PFSK-1 (cell line): Measurements from ENCODE around the gene EIF4E1B.

Experiments used
- FOXP2 ChIP-seq: optimal IDR thresholded peaks from 2 replicates; pipeline ENCODE3; 2011; ENCODE audit warnings: borderline replicate concordance, control low read depth, inconsistent platforms; ENCODE audit not compliant: insufficient read depth; ENCODE audit errors: extremely low read length, extremely low read depth
- POLR2AphosphoS5 ChIP-seq: IDR thresholded peaks from 2 replicates; pipeline ENCODE4 v1.6.1; 2012; ENCODE audit warnings: low read depth, mild to moderate bottlenecking, control low read depth, low read length, moderate library complexity
- SIN3A ChIP-seq: IDR thresholded peaks from 2 replicates; pipeline ENCODE4 v1.6.1; 2012; ENCODE audit warnings: mild to moderate bottlenecking, low read length, moderate library complexity, borderline replicate concordance; ENCODE audit not compliant: insufficient read depth
- TF ChIP-seq, protein P1 (sequence below), 2 experiments: IDR thresholded peaks; 2 replicates each; pipeline versions ENCODE4 v1.6.1 to v1.8.0; 2011 to 2012; ENCODE audit warnings: low read depth in 2 of 2, low read length in 2 of 2, control low read depth in 1 of 2, inconsistent platforms in 1 of 2, mild to moderate bottlenecking in 1 of 2, moderate library complexity in 1 of 2; ENCODE audit not compliant: insufficient read depth in 1 of 2

DNA sequence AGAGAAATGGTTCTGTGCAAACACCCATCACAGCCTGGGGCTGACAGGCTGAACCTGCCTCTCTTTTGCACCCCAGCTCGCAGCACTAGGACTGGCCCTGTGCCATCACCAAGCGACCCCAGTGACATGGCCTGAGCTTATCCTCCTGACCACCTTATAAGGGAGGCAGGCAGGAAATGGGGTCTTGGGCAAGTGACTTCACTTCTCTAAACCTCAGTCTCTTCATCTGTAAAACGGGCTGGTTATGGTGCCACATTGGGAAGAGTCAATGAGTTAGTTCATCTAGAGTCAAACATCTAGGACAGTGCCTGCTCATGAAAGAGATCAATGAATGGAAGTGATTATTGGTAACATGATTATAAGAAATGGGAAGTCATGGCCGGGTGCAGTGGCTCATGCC lies 6.3 kb upstream of the EIF4E1B start:
- TF ChIP-seq POLR2AphosphoS5 = no peak
- TF ChIP-seq SIN3A = no peak
- TF ChIP-seq, protein P1, sequence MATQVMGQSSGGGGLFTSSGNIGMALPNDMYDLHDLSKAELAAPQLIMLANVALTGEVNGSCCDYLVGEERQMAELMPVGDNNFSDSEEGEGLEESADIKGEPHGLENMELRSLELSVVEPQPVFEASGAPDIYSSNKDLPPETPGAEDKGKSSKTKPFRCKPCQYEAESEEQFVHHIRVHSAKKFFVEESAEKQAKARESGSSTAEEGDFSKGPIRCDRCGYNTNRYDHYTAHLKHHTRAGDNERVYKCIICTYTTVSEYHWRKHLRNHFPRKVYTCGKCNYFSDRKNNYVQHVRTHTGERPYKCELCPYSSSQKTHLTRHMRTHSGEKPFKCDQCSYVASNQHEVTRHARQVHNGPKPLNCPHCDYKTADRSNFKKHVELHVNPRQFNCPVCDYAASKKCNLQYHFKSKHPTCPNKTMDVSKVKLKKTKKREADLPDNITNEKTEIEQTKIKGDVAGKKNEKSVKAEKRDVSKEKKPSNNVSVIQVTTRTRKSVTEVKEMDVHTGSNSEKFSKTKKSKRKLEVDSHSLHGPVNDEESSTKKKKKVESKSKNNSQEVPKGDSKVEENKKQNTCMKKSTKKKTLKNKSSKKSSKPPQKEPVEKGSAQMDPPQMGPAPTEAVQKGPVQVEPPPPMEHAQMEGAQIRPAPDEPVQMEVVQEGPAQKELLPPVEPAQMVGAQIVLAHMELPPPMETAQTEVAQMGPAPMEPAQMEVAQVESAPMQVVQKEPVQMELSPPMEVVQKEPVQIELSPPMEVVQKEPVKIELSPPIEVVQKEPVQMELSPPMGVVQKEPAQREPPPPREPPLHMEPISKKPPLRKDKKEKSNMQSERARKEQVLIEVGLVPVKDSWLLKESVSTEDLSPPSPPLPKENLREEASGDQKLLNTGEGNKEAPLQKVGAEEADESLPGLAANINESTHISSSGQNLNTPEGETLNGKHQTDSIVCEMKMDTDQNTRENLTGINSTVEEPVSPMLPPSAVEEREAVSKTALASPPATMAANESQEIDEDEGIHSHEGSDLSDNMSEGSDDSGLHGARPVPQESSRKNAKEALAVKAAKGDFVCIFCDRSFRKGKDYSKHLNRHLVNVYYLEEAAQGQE (IDR thresholded peaks at IDR 0.05; ENCODE audit: insufficient read depth in 1 of 2, low read depth in 2 of 2, low read length in 2 of 2) = no peak
- no peak for TF ChIP-seq FOXP2
